Measurements from ENCODE around the gene DPF3.
"Not testable (repeated sequence)": the region's sequence is repeated elsewhere in the genome, so short reads cannot be mapped to it uniquely, and the experiment has no call there.

DPF3 gene

DNA sequence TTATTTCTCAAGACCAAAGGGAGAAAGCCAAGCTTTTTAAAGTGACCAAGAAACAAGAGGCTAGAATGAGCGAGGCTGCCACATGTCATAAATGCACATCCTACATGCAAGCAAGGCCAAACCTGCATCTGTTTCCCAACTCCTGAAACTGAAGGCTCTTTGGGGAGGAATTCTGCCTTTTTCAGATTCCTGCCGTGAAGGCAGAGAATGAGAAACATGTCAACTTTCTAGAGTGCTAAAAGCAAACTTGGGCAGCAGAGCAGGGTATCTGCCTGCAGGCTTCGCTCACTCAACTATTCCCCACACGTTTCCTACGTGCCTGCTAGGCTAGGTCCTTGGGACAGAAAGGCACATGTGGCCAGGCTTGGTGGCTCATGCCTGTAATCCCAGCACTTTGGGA lies 15.2 kb downstream of the DPF3 start:
- no peak for DNase-seq

DNA sequence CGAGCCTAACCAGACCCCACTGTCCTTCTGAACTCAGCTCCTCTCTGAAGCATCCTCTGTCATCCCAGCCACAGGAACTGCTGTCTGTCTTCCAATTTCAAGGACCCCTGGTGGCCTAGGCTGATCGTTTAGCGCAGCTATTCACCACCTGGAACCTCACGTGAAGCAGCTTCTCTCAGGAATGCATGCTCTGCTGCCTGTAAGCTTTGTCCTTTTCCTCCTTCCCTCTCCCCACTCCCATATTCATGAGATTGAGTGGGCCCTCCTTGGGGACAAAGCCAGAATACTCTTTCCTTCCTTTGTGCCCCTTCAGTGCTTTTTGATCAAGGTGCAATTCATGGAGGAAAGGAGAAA lies 17.2 kb downstream of the DPF3 start:
- DNase-seq = no peak

DNA sequence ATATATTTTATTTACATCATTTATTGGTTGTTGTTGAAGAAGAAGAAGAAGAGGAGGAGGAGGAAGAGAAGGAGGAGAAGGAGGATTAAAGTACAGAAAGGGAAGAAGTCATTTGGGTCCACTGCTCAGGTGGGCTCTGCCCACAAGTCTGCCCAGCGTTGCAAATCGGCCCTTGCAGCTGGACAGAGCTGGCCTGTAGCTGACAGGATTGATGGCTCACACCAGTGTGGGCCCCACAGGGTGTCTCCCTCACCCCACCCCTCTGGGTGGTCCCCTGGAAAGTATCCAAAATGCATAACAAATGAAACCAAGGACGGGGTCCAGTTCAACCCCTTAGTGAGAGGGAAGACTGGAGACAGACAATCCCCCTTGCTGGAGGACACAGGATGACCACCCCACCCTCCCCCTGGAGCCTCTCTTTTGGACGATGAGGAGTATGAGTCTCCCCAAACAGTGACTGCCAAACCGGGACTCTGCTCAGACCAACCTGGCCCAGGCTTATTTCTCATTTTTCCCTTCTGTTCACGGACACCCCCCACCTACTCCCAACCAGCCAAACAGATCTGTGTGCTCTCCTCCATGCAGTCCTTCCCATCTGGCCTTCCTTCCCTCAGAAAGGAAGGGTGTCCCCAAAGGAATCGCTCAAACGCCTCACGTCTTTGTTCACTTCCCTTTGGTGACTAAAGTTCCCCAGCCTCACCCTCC lies 17.7 kb downstream of the DPF3 start:
- no peak for DNase-seq

DNA sequence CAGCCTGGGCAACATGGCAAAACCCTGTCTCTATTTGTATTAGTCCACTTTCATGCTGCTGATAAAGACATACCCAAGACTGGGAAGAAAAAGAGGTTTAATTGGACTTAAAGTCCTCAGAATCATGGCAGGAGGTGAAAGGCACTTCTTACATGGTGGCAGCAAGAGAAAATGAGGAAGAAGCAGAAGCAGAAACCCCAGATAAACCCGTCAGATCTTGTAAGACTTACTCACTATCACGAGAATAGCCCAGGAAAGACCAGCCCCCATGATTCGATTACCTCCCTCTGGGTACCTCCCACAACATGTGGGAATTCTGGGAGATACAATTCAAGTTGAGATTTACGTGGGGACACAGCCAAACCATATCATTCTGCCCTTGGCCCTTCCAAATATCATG lies 23.0 kb downstream of the DPF3 start:
- not testable (repeated sequence) for DNase-seq

DNA sequence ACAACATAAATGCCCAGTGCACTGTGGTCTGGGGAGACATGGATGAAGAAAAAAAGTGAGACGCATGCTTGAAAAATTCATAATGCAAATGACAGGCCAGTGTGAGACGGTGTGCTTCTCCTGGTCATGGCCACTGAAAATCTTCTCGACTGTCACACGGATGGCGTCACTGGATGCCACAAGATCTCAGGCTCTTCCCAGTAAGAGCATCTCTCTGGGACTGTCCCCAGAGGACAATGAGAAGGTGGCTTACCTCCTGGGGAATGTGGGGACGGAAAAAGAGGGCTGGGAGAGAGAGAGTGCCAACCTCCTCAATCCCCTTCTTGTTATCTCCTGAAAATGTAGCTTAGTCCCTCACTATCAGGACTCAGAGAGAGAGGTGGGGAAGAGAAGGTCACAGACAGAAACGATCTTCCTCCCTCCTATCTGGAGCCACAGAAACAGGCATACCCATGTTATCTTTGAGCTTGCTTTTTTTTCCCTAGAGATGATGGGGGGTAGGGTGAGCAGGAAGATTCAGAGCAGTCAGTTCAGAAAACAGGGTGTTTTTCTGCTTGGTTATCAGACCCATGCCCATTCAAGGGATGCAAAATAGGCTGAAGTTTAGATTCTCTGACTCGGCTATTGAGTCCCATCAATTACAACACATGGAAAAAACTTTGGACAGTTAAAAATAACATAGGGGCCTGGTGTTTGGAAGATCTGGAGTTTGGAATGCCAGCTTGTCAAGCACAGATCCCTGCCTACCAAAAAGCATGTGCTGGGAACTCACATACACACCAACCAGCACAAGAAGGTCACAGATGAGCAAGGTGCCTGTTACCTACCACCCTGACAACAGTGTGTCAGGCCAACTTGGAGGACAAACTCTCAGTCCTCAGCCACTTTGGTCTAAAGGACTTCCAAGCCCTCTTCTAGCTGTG lies 24.2 kb downstream of the DPF3 start:
- DNase-seq = no peak

DNA sequence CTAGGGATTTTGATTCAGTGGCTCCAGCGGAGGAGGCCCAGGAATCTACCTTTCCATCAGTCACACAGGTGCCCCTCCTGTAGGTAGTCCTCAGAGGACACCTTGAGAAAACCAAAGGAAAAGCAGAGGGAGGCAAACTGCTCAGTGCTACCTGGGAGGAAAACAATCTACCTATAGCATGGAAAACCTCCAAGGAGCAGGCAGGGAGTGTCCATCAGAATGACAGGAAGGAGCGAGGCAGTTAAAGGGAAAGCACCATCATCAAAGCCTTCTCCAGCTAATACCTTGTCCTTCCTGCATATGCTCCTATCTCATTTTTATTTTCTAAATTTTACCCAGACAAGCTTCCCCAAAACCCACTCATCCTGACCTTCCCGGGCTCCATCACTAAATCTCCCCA lies 25.4 kb downstream of the DPF3 start:
- no peak for DNase-seq

DNA sequence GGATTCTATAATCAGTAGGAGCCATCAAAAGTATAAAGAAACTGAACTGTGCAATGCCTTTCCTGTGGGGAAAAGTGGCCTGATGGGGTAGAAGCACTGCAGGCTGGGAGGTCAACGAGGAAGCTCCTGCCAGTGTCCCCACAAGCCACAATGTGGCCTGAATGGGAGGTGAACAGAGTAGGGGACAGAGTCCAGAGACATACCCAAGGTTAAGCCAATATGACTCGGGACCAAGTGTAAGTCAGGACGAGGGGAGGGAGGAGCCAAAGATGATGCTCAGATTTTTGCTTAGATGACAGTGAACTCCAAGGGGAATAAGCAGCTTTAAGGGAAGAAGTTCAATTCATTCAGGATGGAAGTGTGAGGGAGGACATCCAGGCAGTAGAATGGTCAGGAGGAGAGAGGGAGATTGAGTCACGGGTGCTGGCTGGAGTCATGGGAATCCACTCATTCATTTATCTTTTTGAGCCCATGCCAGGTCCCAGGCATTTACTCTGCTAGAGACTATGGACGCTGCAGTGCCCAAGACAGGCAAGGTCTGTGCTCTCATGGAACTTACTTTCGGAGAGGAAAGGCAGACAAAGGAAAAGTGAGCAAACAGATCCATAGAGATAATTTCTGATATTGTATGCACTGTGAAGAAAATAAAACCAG lies 29.1 kb downstream of the DPF3 start:
- DNase-seq = no peak

DNA sequence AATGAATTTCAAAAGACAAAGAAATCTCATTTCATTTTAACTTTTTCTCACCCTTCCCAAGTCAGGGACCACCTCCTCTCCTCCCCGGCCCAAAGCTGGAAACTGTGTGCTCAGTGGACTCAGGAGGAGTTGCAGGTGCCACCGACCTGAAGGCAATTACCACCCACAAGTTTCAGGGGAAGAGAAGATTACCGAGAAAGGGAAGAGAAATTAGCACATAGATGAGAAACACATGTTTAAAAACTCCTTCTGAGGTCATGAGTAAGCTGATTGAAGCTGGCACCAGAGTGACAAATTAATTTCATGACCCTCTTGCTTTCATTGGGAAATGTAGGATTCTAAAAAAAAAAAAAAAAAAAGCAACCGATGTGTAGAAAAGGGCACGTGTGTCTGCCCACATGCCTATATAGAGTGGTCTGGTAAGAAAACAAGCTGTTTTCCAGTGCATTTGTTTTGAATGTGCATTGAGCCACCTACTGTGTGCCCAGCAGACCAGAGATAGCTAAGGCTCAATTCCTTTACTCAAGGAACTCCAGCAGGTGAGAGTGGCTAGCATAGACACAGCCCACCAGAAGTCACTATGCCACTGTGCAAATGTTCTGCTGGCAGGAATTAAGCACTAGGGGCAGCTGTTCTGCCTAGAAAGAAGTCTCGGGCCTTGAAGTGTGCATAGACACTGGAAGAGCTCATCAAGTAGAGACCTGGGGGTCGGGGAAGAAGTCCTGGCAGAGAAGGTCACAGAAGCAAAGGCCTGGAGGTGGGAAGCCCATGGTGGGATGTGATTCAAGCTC lies 30.5 kb downstream of the DPF3 start:
- no peak for DNase-seq

DNA sequence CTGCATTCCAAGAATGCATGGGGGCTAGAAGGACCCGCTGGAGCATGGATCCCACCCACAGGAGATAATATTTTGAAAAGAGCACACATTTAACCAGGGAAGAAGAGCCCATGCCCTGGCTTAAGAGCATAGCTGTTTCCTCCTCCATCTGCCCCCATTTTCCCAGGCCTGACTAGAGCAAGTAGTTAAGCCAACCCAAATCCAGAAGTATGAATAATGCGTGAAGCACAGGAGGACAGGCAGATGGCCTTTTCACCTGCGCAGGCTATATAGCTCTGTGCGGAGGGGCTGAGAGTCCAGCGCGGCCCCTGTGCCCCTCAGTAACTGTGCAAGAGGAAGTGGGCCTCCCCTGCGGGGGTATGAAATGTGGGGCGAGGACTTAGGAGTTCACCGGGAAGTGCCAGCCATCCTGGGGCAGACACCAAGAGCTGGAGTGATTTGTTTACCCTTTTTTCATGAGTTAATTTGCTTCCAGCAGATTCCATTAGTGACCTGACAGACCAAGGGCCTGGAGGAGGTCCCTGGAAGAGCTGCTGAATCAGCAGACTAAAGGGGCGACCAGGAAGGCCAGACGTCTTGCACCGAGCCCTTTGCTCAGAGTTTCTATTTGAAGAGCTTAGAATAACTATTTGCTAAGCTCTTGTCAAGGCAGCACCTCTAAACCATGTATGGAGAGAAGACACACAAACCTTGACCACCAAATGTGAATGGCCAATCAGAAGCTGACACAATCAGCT lies 37.2 kb downstream of the DPF3 start:
- no peak for DNase-seq

DNA sequence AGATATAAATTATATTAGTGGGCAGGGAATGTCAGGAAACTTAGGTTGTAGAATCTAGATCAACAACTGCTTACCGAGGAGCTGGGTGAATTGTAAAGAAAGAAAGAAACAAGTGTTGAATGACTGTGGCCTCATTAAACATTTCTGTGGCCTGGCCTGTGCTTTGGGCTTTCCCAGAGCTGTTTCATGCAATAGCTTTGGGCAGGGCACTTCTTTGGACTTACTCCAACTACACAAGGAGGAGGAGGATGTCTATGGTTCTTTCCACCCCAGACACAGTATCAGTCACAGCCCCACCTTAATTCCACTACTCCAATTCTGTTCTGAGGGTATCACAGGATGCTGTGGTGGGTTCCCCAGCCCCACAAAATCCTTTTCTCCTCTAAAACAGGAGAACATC lies 38.0 kb downstream of the DPF3 start:
- DNase-seq = no peak

DNA sequence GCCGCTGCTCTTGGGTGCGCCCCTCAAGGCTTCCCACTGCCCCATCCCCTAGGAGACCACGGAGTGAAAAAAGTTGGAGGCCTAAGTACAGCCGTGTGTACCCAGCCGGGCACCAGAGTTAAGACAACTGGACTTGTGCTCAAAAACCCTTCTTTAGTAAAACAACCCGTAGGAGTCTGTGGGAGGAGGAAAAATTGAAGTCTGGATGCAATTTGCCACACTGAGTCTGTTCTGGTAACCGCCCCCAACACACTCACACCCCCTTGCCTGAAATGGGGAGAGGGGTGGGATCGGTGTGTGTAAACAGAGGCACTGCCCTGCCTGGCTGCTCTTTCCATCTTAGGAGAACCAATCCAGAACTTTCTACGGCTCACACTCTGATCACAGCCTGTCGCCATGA lies 41.7 kb downstream of the DPF3 start:
- DNase-seq = no peak

DNA sequence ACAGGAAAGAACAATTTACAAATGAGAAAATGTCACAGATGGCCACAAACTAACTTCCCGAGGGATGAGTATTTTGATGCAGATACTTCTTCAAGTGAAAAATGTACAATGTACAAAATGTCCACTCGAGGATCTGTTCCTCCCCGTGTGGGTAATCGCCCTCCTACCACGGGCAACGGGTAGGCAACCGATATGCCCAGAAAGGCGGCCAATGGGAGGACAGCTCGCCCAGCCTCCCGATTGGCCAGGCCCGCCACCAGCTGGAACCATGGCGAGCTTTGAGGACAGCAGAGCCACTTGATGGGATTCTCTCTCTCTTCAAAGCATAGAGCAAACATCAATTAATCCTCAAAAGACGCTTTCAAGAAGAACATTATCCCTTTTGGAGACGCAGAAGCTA lies 42.3 kb downstream of the DPF3 start:
- no peak for DNase-seq

DNA sequence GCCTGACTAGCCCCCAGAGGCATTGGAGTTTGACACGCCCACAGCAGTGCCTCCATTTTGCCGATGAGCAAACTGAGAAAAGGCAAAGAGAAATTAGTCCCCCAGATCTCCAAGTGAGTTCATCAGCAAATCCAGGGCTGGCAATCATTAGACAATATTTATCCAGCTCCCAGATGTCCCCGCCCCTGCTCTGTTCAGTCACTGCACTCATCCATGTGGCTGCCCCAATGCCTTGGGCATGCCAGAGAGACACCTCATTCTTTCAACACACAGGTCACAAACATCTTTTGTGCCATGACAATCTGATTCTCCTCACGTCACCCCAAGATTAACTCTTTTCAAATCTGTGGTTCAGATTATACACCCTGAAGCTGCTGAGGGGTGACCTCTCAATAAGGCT lies 43.5 kb downstream of the DPF3 start:
- no peak for DNase-seq

DNA sequence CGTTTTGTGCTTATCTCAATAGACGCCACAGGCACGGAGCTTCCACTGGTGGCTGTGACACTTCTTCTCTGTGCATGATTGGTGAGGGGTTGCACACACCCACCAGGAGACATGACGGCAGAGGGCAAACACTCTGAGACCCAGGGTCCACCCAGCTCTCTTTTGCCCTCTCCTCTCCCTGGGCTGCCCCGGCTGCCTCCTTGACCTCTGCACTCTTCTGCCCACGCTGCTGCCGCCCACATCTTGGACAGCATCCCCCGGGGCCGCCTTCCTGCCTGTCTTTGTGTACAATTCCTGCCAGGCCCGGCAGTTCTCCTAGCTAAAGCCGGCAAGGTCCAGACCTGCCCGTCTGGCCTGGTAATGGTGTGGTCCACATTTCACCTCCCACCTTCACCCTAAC lies 44.7 kb downstream of the DPF3 start:
- DNase-seq = no peak

DNA sequence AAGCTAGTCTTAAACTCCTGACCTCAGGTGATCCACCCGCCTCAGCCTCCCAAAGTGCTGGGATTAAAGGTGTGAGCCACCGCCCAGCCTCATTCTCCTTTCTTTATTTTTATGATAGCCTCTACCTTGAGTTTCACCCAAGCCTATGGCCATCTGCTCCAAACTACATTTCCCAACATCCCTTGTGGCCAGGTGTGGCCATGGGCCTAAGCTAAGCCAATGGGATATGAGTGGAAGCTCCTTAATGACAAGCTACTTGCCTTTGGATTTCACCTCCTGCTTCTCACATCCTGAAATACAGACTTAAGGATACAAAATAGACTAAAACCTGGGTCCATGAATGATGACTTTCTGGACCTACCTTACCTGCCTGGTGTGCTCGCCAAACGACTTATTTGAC lies 46.2 kb downstream of the DPF3 start:
- DNase-seq = no peak

DNA sequence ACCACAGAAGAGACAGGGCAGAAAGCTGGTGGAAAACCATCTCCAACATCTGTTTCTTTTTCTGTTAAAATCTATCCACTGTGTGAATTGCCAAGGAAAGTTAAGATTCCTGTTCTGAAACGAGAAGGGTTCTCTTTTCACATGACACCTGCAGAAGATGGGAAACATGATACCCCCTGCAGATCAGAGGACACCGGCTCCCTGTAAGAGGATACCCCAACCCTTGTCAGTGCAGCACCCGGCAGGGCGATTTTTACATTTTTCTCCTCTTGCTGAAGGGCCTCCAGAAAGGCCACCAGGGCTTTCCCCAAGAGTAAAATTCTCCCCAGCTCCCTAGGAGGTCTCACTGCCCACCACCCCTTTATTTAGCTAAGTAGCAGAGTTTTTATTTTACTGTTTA lies 48.2 kb downstream of the DPF3 start:
- no peak for DNase-seq

DNA sequence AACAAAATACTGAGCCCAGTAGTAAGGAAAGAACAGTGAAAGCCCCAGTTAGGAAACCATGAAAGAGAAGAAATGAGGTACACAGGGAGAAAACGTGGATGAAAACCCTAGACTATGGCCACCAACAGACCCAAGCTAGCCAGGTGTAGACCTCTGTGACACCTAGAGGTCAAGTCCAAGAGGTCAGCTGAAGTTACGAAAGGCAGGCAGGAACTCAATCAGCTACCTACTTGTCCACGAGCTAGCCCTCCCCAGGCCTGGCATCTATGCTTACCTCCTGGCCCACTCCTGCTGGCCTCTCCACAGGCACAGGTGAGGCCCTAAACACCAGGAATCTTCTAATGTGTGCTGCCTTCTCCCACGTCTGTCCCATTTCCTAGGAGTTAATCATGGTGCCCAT lies 48.7 kb downstream of the DPF3 start:
- no peak for DNase-seq

DNA sequence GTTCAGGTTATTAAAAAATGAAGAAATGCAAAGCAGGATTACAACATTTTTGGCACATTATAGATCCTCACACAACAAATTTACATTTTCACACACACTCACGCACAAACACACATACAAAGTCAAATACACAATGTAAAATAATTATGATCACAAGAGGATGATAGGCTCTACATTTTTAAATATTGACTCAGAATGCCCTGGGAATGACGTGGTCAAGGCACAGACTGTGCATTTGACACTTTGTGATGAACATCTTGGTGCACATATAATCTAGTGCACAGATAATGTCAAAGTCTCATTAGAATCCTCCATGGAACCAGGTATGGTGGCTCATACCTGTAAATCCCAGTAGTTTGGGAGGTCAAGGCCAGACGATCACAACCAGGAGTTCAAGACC lies 49.4 kb downstream of the DPF3 start:
- DNase-seq = no peak

DNA sequence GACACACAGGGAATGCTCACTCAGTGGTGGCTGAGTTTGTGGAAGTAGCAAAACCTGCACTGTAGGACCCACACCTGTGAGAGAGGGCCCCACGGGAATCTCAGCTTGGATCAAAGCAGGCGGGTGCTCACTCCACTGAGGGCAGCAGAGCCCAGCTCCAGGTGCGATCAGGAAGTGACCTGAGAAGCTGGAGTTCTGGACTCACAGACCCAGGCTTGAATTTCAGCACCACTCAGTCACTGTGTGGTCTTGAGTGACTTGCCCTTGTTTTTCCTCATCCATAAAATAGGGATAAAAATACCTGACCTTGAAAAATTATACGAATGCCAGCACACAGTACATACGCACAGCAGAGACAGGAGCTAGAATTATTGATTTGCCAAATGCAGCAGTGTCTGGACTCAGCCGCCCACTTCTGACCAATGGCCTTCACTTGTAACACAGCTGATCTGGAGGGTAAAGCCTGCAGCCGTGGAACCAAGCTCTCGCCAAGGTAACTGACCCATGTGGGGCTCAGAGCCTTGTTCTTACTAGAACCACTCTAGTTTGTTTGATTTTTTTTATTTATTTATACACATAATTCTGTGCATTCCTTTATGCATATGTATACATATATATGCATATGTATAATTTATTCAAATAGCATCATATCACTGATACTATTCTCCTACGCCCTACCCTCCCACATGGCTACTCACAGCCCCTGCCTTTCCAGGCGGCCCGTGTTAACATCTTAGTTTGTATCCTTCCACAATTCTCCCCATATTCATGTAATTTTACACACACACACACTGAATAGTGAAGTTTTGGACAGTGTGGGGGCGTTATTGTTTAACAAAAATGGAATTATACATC lies 53.9 kb downstream of the DPF3 start:
- DNase-seq = no peak

DNA sequence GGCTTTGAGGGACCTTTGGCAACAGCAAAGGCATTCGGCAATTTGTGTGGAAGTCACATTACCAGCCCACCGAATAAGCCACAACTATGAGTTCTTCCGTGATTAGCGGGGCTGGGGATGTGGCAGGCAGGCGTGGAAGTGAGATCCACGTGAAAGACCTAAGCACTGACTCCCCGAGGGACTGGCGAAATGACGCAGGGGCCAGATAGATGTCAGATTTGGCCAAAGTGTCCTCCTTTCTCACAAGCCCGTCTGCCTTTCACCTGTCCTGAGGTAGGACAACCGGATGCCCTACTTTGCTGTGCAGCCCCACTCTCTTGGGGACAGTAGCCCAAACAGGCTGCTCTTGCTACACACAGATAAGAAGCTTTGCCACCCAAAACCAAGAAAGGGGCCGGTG lies 54.5 kb downstream of the DPF3 start:
- DNase-seq = no peak

DNA sequence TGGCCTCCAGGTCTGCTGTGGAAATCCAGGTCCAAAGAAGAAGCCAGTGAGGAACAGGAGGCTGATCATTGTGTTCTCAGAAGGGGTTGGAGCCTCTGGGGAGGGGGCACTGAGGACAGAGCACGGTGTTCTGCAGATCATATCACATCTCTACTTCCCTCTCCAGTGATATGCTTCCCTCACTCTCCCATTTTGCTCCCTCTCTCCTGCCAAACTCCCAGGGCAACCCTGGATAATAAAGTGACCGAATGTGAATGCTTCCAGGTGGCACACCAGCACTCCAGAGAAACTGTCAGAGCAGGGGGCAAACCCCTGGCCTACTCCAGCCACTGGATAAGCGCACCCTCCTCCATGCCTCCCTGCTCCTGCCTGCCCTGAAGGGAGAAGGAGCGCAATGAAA lies 57.8 kb downstream of the DPF3 start:
- no peak for DNase-seq

DNA sequence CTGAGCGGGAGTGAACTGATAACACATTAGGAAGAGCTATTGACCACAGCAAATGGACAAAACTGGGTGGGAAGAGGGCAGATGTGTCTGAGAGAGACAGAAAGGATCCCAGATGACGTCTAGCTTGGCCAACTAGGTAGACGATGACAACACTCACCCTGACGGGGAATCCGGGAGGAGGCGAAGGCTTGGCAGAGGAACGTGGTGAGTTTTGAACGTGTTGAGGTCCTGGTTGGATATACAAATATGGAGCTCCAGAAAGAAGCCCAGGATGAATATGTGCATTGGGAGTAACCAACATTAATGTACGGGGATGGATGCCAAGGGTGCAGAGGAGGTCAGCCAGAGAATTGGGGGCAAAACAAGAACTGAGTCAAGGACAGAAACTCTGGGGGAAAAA lies 60.7 kb downstream of the DPF3 start:
- DNase-seq = no peak

All from stimulated activated CD4-positive, alpha-beta T cell treated with anti-CD3 and anti-CD28 coated beads, Interleukin-12 subunit alpha, Interleukin-12 subunit beta, amount 100 ng/mL, for 4 hours (primary cell).